Neural crest cell (in vitro differentiated cells): ENCODE measurements around the gene SLC17A6. TPM values are rescaled to one million over a fixed set of nuclear protein-coding genes. Genes with fewer than 3 reads are reported as not detected.

Source experiments
- DNase-seq: peaks from one replicate; pipeline ENCODE4 v3.0.0; 2021; ENCODE audit warnings: low read depth, mixed read lengths, low spot score
- H3K27ac Mint-ChIP-seq: one replicate; pipeline ENCODE4 v1.8.0; 2021; ENCODE audit warnings: mild to moderate bottlenecking, mixed read lengths; ENCODE audit not compliant: unreplicated experiment
- H3K27me3 Mint-ChIP-seq: 2 replicates; pipeline ENCODE4 v1.8.0; 2021; ENCODE audit warnings: low read depth, mild to moderate bottlenecking, mixed read lengths
- H3K36me3 Mint-ChIP-seq: 2 replicates; pipeline ENCODE4 v1.8.0; 2021; ENCODE audit warnings: low read depth, mild to moderate bottlenecking, mixed read lengths
- H3K4me1 Mint-ChIP-seq: 2 replicates; pipeline ENCODE4 v1.8.0; 2021; ENCODE audit warnings: mixed read lengths
- H3K4me3 Mint-ChIP-seq: one replicate; pipeline ENCODE4 v1.8.0; 2021; ENCODE audit warnings: mild to moderate bottlenecking, mixed read lengths
- H3K9me3 Mint-ChIP-seq: 2 replicates; pipeline ENCODE4 v1.8.0; 2021; ENCODE audit warnings: mixed read lengths
- long read RNA-seq: library from polyadenylated mRNA; unstranded; transcript quantifications from one replicate; pipeline ENCODE4 v2.0.0, GENCODE V29; 2020
- total RNA-seq: library from RNA; stranded (reverse); gene quantifications from 2 replicates; pipeline ENCODE4 v1.2.1, GENCODE V29; 2021
- TF ChIP-seq, protein P1 (sequence below): fragments of 200-600 bp; sonication (generic); conservative IDR thresholded peaks from 2 replicates; pipeline ENCODE4 v1.5.0; 2021; ENCODE audit warnings: antibody characterized with exemption, mild to moderate bottlenecking

Gene SLC17A6
- 1.4 and 1.8 TPM in 2 replicates for total RNA-seq
- long read RNA-seq, transcript SLC17A6-201 (12 exons, 3,949 nt) = major isoform, 6 of 6 reads
- long read RNA-seq, partial matches to known transcripts = 0 of 6 reads
- long read RNA-seq, other reads (novel, unspliced or antisense) = 0 of 6 reads

- peak; percentile 59 for DNase-seq
- no peak within 1 kb of the TSS for H3K4me3 Mint-ChIP-seq
- H3K4me1 Mint-ChIP-seq = peaks cover 8% of the 10 kb centered on the region
- peaks cover 5% of the 10 kb centered on the region for H3K36me3 Mint-ChIP-seq
- TF ChIP-seq, protein P1, sequence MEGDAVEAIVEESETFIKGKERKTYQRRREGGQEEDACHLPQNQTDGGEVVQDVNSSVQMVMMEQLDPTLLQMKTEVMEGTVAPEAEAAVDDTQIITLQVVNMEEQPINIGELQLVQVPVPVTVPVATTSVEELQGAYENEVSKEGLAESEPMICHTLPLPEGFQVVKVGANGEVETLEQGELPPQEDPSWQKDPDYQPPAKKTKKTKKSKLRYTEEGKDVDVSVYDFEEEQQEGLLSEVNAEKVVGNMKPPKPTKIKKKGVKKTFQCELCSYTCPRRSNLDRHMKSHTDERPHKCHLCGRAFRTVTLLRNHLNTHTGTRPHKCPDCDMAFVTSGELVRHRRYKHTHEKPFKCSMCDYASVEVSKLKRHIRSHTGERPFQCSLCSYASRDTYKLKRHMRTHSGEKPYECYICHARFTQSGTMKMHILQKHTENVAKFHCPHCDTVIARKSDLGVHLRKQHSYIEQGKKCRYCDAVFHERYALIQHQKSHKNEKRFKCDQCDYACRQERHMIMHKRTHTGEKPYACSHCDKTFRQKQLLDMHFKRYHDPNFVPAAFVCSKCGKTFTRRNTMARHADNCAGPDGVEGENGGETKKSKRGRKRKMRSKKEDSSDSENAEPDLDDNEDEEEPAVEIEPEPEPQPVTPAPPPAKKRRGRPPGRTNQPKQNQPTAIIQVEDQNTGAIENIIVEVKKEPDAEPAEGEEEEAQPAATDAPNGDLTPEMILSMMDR = no peak
- no peak within 1 kb of the TSS for H3K27ac Mint-ChIP-seq
- H3K27me3 Mint-ChIP-seq = peaks cover 78% of the 10 kb centered on the region
- H3K9me3 Mint-ChIP-seq = no peaks in the 10 kb centered on the region
Measured at GRCh38 chr11:22337596-22338485, at the start of gene SLC17A6. TSS of gene SLC17A6 (plus strand) at chr11:22338381. CDS start at chr11:22338534, 153 bp downstream.

- TF ChIP-seq, protein P1 = no peak
- Mint-ChIP-seq H3K27me3 (peaks cover 30% of the 10 kb centered on the region), H3K9me3 (no peaks in the 10 kb centered on the region), H3K36me3 (no peaks in the 10 kb centered on the region), H3K27ac (no peak overlapping the region), H3K4me1 (no peaks in the 10 kb centered on the region), H3K4me3 (no peak overlapping the region)
- DNase-seq = no peak
Measured at GRCh38 chr11:22302368-22302767, 35.8 kb upstream of the SLC17A6 start.

GRCh38 chr11:22304337-22304961 lies 33.7 kb upstream of the SLC17A6 start:
- no peak for DNase-seq
- H3K36me3 Mint-ChIP-seq = no peaks in the 10 kb centered on the region
- TF ChIP-seq, protein P1 = peak; percentile 79
- no peak overlapping the region for H3K4me3 Mint-ChIP-seq
- H3K27ac Mint-ChIP-seq = no peak overlapping the region
- H3K9me3 Mint-ChIP-seq = no peaks in the 10 kb centered on the region
- H3K4me1 Mint-ChIP-seq = no peaks in the 10 kb centered on the region
- H3K27me3 Mint-ChIP-seq = peaks cover 33% of the 10 kb centered on the region

DNA sequence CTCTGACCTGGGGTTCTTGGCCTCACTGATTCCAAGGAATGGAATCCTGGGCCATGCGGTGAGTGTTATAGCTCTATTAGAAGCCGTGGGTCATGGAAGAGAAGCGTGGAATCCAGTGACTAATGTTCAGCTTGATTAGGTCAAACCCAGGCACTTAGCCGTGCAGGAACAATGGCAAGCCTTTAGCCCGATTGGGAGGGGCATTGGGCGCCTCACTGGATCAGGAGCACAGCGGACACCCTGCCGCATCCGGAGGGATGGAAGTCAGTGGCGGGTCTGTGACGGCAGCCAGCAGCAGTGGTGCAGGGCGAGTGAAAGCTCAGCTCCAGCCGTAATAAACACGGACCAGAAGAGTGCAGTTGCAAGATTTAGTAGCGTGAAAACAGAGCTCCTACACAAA lies 20.5 kb upstream of the SLC17A6 start:
- DNase-seq = no peak
- TF ChIP-seq, protein P1 = no peak
- Mint-ChIP-seq H3K4me3 (no peak overlapping the region), H3K9me3 (no peaks in the 10 kb centered on the region), H3K27ac (no peak overlapping the region), H3K27me3 (peaks cover 3% of the 10 kb centered on the region), H3K4me1 (no peaks in the 10 kb centered on the region), H3K36me3 (no peaks in the 10 kb centered on the region)

DNA sequence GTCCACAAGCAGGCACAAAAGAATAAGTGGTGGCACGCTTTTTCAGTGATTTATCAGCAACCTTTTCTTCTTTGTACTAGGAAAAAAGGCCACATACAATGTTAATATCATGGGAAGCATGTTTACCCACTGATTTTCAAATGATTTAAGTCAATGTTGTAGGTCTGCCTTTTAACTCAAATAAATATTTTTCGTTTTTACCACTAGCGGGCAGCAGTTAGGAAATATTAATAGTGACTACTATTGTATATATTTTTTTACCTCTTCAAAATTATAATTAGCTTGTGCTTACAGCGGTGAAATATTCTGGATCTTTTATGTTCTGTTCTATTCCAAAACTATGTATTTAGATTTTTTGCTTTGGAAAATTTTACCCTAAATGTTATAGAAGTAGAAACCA lies 6.4 kb upstream of the SLC17A6 start:
- Mint-ChIP-seq H3K27ac (no peak overlapping the region), H3K27me3 (peaks cover 29% of the 10 kb centered on the region), H3K9me3 (no peaks in the 10 kb centered on the region), H3K36me3 (no peaks in the 10 kb centered on the region), H3K4me1 (no peaks in the 10 kb centered on the region), H3K4me3 (no peak overlapping the region)
- TF ChIP-seq, protein P1 = no peak
- DNase-seq = no peak
